Gastrocnemius medialis (tissue), 4 donors: ENCODE measurements around the gene DNASE2. TPM values are rescaled to one million over a fixed set of nuclear protein-coding genes. Genes with fewer than 3 reads are reported as not detected.

Source experiments
- ATAC-seq, 2 donors: fragments of 150-250 bp; one replicate each; pipeline ENCODE4 v1.9.1; 2016
- DNase-seq, 2 donors: peaks; one replicate each; pipeline ENCODE4 v3.0.0-alpha.2; 2019
- H3K27ac ChIP-seq, 4 donors: fragments of 200-600 bp; sonication (generic); 1 replicate in 1 of 4; 2 replicates in 3 of 4; pipeline ENCODE4 v1.5.1; 2016 to 2018; ENCODE audit warnings: mild to moderate bottlenecking in 2 of 4, moderate library complexity in 1 of 4
- H3K27me3 ChIP-seq, 3 donors: fragments of 200-600 bp; sonication (generic) in 2 of 3; 1 replicate in 1 of 3; 2 replicates in 2 of 3; pipeline versions ENCODE4 v1.5.1 to v1.6.0; 2016 to 2019; ENCODE audit warnings: mild to moderate bottlenecking in 1 of 3, moderate library complexity in 1 of 3
- H3K36me3 ChIP-seq, 2 donors: fragments of 200-600 bp; sonication (generic) in 1 of 2; one replicate each; pipeline ENCODE4 v1.5.1; 2017 to 2018
- H3K4me1 ChIP-seq, 2 donors: fragments of 200-600 bp; sonication (generic) in 1 of 2; one replicate each; pipeline ENCODE4 v1.5.1; 2016 to 2017; ENCODE audit warnings: mild to moderate bottlenecking in 2 of 2
- H3K4me3 ChIP-seq, 4 donors: fragments of 200-600 bp; sonication (generic) in 3 of 4; 1 replicate in 1 of 4; 2 replicates in 3 of 4; pipeline ENCODE4 v1.5.1; 2016 to 2019; ENCODE audit warnings: mild to moderate bottlenecking in 2 of 4
- H3K9me3 ChIP-seq, 3 donors: fragments of 200-600 bp; sonication (generic) in 2 of 3; 1 replicate in 1 of 3; 2 replicates in 2 of 3; pipeline ENCODE4 v1.5.1; 2016 to 2019
- CTCF ChIP-seq, 5 experiments: fragments of 450-650 bp in 3 of 5; fragments of 200-600 bp in 2 of 5; sonication (generic) in 2 of 5; IDR thresholded peaks in 4 of 5; conservative IDR thresholded peaks in 1 of 5; 1 replicate in 4 of 5; 2 replicates in 1 of 5; pipeline ENCODE4 v1.5.1; 2016 to 2019; ENCODE audit warnings: antibody characterized with exemption in 5 of 5, mild to moderate bottlenecking in 3 of 5, moderate library complexity in 3 of 5
- POLR2A ChIP-seq, 2 donors: fragments of 450-650 bp; IDR thresholded peaks; one replicate each; pipeline ENCODE4 v1.6.1; 2017; ENCODE audit warnings: antibody characterized with exemption in 2 of 2, mild to moderate bottlenecking in 2 of 2, moderate library complexity in 2 of 2
- in situ Hi-C, 4 donors: fragments of 200-750 bp; cut with MboI; loops; one replicate each; pipeline versions ENCODE4 v1.15.0 to v1.8.0; 2017; ENCODE audit warnings: low sequenced_read_pairs in 4 of 4
- intact Hi-C: fragments of 100-400 bp; cut with DNase I; formaldehyde crosslinking; loops from one replicate; pipeline ENCODE4 v1.15.1; 2023; ENCODE audit warnings: low total_unique reads
- total RNA-seq, 4 donors: library from RNA; depleted of rRNA; stranded (reverse); fragments of >200 nt; gene quantifications; one replicate each; pipeline versions ENCODE4 v1.1.0 to v1.2.3, GENCODE V29; 2016

The DNASE2 gene
- total RNA-seq, 4 donors from 2014 or later: 11.9 to 44.3 (median 15.4) TPM

GRCh38 chr19:12886969-12887747, 5.9 kb upstream of the DNASE2 start, which contains the start of gene KLF1:
Gene KLF1, minus strand, starts transcription at chr19:12887201. Its CDS starts 61 bp downstream, at chr19:12887140.
- Histone ChIP-seq H3K9me3 (no peaks in the 10 kb centered on the region), H3K4me3 (peak within 1 kb of the TSS in 3 of 4 donors; percentile 46 to 64 (median 49)), H3K27me3 (peaks cover 8 to 28% (median 15%) of the 10 kb centered on the region in 3 donors), H3K4me1 (peaks cover 6 to 30% of the 10 kb centered on the region in 2 donors), H3K27ac (peak within 1 kb of the TSS in 1 of 4 donors; percentile 36), H3K36me3 (no peaks in the 10 kb centered on the region)
- in situ Hi-C loops: loop anchor here in 1 of 4 donors (10.0 kb wide), 1 partner anchor 78 kb away; the partner anchor contains the start of gene DAND5
- TF ChIP-seq CTCF (IDR thresholded peaks at IDR 0.05 in 4 of 5, conservative IDR thresholded peaks at IDR 0.05 in 1 of 5): no peak
- TF ChIP-seq POLR2A (IDR thresholded peaks at IDR 0.05): no peak
- DNase-seq (no peak), ATAC-seq (no peak)
- intact Hi-C loops: no loop called here

DNA sequence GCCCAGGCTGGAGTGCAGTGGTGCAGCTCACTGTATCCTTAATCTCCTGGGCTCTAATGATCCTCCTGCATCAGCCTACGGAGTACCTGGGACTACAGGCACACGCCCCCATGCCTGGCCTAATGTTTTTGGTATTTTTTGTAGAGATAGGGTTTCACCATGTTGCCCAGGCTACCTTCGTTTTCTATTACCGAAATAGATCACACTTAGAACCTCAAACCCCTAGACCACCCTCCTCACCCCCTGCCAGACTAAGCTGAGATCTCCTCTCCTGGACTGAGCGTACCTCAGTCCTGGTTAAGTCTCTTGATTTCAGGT, 5.4 kb upstream of the DNASE2 start:
- intact Hi-C loops (no loop called here), in situ Hi-C loops (loop anchor here in 1 of 4 donors (10.0 kb wide), 1 partner anchor 78 kb away; the partner anchor contains the start of gene DAND5)
- DNase-seq (no peak), ATAC-seq (no peak)
- TF ChIP-seq POLR2A (IDR thresholded peaks at IDR 0.05): no peak
- no peak for TF ChIP-seq CTCF (IDR thresholded peaks at IDR 0.05 in 4 of 5, conservative IDR thresholded peaks at IDR 0.05 in 1 of 5)
- Histone ChIP-seq H3K27ac (no peak overlapping the region), H3K9me3 (no peaks in the 10 kb centered on the region), H3K27me3 (peaks cover 8 to 28% (median 15%) of the 10 kb centered on the region in 3 donors), H3K4me1 (peaks cover under 1 to 29% of the 10 kb centered on the region in 2 donors), H3K4me3 (no peak overlapping the region), H3K36me3 (no peaks in the 10 kb centered on the region)

- Histone ChIP-seq H3K36me3 (no peaks in the 10 kb centered on the region), H3K27me3 (peaks cover 8 to 28% (median 15%) of the 10 kb centered on the region in 3 donors), H3K4me1 (peaks cover 0 to 30% of the 10 kb centered on the region in 2 donors), H3K4me3 (peak overlapping the region; percentile 35 to 64 (median 48)), H3K27ac (peak overlapping the region in 1 of 4 donors; percentile 36), H3K9me3 (no peaks in the 10 kb centered on the region)
- intact Hi-C loops: loop anchor here (1.0 kb wide), 1 partner anchor 79 kb away; no protein-coding TSS in a partner anchor
- no peak for DNase-seq
- in situ Hi-C loops: loop anchor here in 1 of 4 donors (10.0 kb wide), 1 partner anchor 79 kb away; the partner anchor contains the start of gene DAND5
- TF ChIP-seq CTCF (IDR thresholded peaks at IDR 0.05 in 4 of 5, conservative IDR thresholded peaks at IDR 0.05 in 1 of 5) (peak in 1 of 5 experiments; percentile 3), POLR2A (IDR thresholded peaks at IDR 0.05) (no peak)
- no peak for ATAC-seq
Measured at GRCh38 chr19:12885749-12886650, 4.8 kb upstream of the DNASE2 start.

DNA sequence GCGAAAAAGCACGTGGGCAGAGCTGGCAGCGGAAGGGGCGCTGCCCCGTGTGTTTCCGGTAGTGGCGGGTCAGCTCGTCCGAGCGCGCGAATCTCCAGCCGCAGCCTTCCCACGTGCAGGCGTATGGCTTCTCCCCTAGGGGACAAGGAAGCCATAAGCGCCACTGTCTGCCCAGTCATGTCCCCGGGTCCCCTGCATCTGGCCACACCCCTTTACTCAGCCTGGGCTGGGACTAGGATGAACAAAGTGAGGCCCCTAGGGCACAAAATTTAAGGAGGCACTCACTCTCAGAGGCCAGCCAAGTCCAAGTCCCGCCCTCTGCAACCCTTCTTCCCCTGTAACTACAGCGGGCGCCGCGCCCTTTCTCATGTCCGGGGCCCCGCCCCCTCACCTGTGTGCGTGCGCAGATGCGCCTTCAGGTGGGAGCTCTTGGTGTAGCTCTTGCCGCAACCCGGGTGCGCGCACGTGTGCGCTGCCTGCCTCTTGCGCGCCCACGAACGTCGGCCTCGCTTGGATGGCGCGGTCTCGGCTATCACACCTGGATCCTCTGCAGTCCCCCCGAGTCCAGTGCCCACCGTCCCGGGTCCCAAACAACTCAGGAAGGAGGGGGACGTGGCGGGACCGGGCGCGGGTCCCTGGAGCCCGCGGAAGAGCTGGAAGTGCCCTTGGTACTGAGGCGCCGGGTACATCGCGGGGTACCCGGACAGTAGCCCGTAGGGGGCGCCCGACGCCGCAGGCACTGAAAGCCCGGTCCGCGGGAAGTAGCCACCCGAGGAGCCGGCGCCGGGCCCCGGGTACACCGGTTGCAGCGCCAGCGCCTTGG, 3.9 kb upstream of the DNASE2 start:
- Histone ChIP-seq H3K27ac (peak overlapping the region in 1 of 4 donors; percentile 36), H3K36me3 (no peaks in the 10 kb centered on the region), H3K9me3 (no peaks in the 10 kb centered on the region), H3K4me3 (peak overlapping the region; percentile 35 to 64 (median 48)), H3K27me3 (peaks cover 8 to 28% (median 15%) of the 10 kb centered on the region in 3 donors), H3K4me1 (peaks cover 7 to 32% of the 10 kb centered on the region in 2 donors)
- intact Hi-C loops (loop anchor here (1.0 to 5.0 kb wide), 2 partner anchors 80 to 232 kb away; partner anchors contain the start of genes NACC1 and TRMT1), in situ Hi-C loops (loop anchor here in 1 of 4 donors (10.0 kb wide), 1 partner anchor 80 kb away; the partner anchor contains the start of gene DAND5)
- DNase-seq (peak in 1 of 2 donors; percentile 57), ATAC-seq (no peak)
- TF ChIP-seq CTCF (IDR thresholded peaks at IDR 0.05 in 4 of 5, conservative IDR thresholded peaks at IDR 0.05 in 1 of 5) (peak; percentile 28 to 76 (median 61)), POLR2A (IDR thresholded peaks at IDR 0.05) (no peak)
